Adrenal gland (tissue), 5 donors: ENCODE results near the gene PTBP2.

Experiments used
- CTCF ChIP-seq, 6 experiments: fragments of 450-650 bp in 4 of 6; fragments of 200-600 bp in 2 of 6; sonication (generic) in 1 of 6; IDR thresholded peaks; 1 replicate in 5 of 6; 2 replicates in 1 of 6; pipeline versions ENCODE4 v1.5.1 to v1.8.0; 2016 to 2021; ENCODE audit warnings: antibody characterized with exemption in 6 of 6, mild to moderate bottlenecking in 2 of 6, moderate library complexity in 1 of 6
- POLR2A ChIP-seq, 2 donors: fragments of 450-650 bp; IDR thresholded peaks; one replicate each; pipeline ENCODE4 v1.6.1; 2017; ENCODE audit warnings: antibody characterized with exemption in 2 of 2, mild to moderate bottlenecking in 2 of 2, moderate library complexity in 1 of 2
- donor health status: DM: no; HTN: no; CAD: no.

GRCh38 chr1:96707023-96707422 is 14.6 kb upstream of the PTBP2 start:
- TF ChIP-seq POLR2A (IDR thresholded peaks at IDR 0.05) (no peak), CTCF (IDR thresholded peaks at IDR 0.05) (no peak)
